WI38 (cell line): ENCODE measurements around the gene BBOF1.
"Not testable (repeated sequence)": the region's sequence is repeated elsewhere in the genome, so short reads cannot be mapped to it uniquely, and the experiment has no call there.

Source experiments
- H3K4me3 ChIP-seq: 2 replicates; pipeline ENCODE4 v1.5.1; 2011; ENCODE audit warnings: low read depth, mild to moderate bottlenecking, control low read depth, low read length
- TF ChIP-seq, protein P1 (sequence below): IDR thresholded peaks from 2 replicates; pipeline ENCODE4 v1.5.1; 2012; ENCODE audit warnings: low read depth, mild to moderate bottlenecking, control low read depth, low read length

Gene BBOF1

DNA sequence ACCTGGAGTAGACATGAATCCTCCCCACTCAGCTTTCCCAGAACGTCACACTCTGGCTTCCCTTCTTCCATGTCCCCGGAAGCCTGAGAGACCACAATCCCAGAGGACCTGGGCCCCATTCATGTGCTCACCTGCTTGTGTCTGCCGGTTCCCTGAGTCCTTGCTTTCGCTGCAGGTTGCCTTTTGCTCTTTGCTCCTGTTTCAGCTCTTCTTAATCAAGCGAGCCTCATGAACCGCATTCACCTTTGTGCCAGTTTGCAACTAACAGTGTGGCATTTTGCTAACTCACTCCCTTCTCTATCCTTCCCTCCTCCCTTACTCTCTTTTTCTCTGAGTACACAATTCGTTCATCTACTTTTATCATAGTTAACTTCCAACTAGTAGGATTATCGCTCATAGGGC lies 23.2 kb upstream of the BBOF1 start:
- H3K4me3 ChIP-seq: no peak overlapping the region
- TF ChIP-seq, protein P1, sequence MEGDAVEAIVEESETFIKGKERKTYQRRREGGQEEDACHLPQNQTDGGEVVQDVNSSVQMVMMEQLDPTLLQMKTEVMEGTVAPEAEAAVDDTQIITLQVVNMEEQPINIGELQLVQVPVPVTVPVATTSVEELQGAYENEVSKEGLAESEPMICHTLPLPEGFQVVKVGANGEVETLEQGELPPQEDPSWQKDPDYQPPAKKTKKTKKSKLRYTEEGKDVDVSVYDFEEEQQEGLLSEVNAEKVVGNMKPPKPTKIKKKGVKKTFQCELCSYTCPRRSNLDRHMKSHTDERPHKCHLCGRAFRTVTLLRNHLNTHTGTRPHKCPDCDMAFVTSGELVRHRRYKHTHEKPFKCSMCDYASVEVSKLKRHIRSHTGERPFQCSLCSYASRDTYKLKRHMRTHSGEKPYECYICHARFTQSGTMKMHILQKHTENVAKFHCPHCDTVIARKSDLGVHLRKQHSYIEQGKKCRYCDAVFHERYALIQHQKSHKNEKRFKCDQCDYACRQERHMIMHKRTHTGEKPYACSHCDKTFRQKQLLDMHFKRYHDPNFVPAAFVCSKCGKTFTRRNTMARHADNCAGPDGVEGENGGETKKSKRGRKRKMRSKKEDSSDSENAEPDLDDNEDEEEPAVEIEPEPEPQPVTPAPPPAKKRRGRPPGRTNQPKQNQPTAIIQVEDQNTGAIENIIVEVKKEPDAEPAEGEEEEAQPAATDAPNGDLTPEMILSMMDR: no peak

DNA sequence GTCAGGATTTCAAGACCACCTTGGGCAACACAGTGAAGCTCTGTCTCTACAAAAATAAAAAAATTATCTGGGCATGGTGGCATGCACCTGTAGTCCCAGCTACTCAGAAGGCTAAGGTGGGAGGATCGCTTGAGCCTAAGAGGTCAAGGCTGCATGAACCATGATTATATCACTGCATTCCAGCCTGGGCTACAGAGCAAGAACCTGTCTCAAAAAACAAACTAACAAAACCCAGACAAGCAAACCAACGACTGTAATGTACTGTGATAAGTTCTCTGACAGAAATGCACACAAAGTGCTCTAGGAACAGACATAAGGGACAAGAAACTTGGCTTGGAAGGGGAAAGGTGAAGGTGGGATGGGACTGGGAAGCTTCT lies 22.4 kb upstream of the BBOF1 start:
- TF ChIP-seq, protein P1: no peak

DNA sequence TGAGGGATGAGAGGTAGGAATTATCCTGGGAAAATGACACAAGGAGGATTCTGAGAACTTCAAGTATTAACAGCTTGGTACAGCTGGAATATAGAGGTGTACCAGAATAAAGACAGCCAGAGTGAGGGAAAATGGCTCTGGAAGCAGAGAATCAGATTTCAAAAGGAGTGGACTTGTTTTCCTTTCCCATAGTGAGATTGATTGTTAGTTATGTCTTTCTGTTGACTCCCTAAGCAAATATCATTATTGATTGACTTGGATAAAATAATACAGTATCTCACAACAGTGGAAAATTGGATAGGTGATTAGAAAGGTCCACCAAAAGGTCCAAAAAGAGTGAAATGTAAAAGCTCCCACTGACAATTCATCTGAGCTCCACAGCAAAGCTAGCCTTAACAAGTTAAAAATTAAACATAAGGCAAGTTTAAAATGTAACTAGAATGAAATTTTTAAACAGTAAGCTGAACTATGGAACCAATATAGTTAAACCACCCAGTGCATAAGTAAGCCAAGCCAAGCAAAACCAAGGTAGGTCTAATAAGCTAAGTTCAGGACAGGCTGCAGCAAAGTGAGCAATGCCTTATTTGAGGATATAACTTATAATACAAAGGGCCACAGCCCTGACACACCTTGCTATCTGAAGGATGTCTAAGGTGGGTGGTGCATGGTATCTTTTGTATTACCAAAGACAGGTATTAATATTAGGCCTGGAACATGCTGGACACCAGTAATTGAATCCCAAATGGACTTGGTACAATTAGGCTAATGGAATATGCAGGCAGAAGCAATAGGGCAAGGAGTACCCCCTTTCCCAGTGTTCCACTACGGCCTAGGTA lies 21.8 kb upstream of the BBOF1 start:
- TF ChIP-seq, protein P1: no peak
- H3K4me3 ChIP-seq: no peak overlapping the region

More for the DNA sequence above, 22.4 kb upstream of the BBOF1 start:
- H3K4me3 ChIP-seq: no peak overlapping the region

DNA sequence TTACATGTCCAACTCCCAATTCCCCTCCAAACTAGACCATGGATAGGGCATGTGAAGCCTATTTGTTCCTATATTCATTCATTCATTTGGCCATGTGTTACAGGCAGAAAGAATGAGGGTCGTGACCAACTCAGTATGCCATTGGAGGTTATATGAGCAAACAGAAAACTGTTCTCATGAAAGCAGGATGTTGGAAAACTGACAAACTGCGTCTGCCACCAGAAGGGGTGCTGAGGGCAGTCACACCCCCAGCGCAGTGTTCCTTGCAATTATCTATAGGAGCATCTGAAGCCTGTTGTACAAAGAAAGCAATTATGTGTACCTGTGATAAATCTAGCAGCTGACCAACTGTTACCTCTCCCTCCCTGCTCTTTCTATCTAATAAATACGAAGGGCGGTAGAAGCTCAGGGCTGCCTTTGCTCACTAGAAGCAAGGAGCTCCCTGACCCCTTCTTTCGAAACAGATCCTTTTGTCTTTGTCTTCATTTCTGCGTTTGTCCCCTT lies 21.2 kb upstream of the BBOF1 start:
- TF ChIP-seq, protein P1: no peak
- H3K4me3 ChIP-seq: no peak overlapping the region

DNA sequence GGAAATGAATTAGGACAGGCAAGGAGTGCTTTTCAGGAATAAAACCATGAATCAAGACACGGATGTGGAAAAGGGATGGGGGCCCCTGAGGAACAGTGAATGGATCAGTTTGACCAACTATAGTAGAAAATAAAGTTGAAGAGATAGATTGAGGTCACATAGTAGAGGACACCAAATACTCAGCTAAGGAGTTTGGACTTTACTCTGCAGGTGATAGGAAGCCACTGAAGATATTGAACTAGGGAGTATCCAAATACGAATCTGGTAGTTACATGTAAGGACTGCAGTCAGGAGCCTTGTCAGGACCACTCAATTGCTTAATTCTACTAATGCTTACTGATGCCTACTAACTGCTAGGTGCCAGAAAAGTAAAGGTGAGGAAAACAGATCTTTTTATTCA lies 20.4 kb upstream of the BBOF1 start:
- TF ChIP-seq, protein P1: no peak
- no peak overlapping the region for H3K4me3 ChIP-seq

DNA sequence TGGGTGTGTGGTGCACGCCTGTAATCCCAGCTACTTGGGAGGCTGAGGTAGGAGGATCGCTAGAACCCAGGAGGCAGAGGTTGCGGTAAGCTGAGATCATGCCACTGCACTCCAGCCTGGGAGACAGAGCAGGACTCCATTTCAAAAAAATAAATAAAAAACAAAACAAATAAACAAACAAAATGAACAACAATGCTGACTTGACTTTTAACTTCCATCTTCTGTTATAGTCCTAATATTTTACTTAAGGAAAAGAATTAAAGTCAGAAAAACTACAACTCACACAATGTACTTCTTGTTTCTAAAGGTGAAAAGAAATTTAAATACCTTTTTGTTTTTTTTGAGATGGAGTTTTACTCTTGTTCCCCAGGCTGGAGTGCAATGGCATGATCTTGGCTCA lies 13.5 kb upstream of the BBOF1 start:
- not testable (repeated sequence) for H3K4me3 ChIP-seq

DNA sequence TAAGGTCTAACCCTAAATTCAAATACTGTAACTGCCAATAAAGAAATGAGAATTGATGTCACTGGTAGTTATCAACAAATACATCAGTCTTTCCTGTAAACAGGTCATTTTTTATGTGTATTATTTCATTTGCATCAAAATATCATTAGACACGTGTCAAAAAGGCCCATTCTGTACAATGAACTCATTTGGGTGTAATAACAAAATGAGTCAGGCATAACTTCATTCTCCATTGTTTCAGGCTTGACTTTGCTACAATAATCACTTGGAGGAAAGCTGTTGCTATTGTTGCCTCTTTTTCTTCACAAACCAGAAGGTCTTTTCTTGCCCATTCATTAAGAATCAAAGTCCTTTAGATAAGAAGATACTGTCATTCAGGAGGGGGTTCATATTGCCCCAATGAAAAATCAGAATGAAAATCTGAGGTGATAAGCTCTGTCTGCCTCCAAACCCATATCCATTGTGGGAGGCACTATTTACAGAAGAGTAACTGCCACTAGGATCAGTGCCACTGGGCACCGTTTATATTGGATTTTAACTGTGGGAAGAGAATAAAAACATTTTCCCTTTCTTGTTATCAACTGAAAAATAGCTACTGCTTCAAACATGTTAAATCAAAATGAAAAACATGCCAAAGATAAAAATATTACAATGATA lies 10.2 kb upstream of the BBOF1 start:
- TF ChIP-seq, protein P1: no peak

More for the DNA sequence above, 10.2 kb upstream of the BBOF1 start:
- H3K4me3 ChIP-seq: no peak overlapping the region
